ENCODE measurements around the gene FAM53B.

FAM53B gene, protein sequence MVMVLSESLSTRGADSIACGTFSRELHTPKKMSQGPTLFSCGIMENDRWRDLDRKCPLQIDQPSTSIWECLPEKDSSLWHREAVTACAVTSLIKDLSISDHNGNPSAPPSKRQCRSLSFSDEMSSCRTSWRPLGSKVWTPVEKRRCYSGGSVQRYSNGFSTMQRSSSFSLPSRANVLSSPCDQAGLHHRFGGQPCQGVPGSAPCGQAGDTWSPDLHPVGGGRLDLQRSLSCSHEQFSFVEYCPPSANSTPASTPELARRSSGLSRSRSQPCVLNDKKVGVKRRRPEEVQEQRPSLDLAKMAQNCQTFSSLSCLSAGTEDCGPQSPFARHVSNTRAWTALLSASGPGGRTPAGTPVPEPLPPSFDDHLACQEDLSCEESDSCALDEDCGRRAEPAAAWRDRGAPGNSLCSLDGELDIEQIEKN

DNA sequence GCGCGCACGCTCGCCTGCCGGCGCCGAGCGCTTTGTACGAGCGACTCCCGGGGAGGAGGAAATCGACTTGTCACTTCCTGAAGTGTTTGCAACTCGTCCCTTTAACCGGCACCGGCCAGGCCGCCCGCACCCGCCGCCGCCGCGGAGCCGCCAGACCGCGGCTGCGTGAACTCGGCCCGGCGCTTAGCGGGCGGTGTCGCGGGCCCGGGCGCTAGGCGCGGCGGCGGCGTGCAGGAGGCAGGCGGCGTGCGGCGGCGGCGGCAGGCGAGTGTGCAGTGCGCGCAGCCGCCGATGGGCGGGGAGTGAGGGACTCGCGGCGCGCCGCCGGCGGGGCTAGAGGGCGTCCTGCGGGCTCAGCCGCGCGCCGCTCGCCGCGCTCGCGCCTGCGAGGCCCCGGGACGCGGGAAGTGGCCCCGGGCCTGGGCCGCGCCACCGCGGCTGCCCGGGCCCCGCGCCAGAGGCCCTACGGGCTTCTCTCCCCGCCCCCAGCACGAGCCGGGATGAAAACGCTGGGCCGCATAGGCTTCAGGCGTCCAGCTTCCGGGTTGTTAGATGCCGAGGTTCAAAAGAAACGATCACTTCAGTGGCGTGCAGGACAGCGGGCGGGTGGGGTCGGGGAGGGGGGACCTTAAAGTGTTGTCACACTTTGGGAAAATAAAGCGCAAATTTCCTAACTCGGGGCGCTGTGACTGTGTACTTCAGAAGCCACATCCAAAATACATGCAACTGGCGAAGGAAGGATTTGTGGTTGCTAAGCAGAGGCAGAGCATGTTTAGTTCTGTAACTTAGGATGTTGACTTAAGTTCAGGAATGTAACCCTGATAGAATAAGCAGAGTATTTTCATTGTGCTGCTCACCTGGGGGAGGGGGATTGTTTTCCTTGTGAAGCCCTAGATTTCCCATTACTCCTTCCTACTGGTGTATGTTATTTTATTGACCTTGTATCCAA lies at the start of gene FAM53B:
FAM53B (minus strand) TSS at position 277 of the 949 bp plus-strand sequence. CDS start 37,665 bp downstream, outside the sequence.
- TF ChIP-seq, protein P1, sequence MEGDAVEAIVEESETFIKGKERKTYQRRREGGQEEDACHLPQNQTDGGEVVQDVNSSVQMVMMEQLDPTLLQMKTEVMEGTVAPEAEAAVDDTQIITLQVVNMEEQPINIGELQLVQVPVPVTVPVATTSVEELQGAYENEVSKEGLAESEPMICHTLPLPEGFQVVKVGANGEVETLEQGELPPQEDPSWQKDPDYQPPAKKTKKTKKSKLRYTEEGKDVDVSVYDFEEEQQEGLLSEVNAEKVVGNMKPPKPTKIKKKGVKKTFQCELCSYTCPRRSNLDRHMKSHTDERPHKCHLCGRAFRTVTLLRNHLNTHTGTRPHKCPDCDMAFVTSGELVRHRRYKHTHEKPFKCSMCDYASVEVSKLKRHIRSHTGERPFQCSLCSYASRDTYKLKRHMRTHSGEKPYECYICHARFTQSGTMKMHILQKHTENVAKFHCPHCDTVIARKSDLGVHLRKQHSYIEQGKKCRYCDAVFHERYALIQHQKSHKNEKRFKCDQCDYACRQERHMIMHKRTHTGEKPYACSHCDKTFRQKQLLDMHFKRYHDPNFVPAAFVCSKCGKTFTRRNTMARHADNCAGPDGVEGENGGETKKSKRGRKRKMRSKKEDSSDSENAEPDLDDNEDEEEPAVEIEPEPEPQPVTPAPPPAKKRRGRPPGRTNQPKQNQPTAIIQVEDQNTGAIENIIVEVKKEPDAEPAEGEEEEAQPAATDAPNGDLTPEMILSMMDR (IDR thresholded peaks at IDR 0.05), result no peak

DNA sequence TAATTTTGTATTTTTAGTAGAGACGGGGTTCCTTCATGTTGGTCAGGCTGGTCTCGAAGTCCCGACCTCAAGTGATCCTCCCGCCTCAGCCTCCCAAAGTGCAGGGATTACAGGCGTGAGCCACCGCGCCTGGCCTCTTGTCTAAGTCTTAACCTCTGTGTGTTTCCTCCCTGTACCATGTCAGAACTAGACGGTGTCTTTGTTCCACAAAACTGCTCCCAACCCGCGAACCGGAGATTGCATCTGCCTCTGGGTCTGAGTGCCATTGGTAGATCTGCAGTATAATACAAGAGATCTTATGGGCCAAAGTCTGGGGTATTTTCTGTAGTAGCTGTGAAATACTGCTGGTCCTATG lies 48.8 kb upstream of the FAM53B start:
- TF ChIP-seq, protein P1 (IDR thresholded peaks at IDR 0.05), result no peak

DNA sequence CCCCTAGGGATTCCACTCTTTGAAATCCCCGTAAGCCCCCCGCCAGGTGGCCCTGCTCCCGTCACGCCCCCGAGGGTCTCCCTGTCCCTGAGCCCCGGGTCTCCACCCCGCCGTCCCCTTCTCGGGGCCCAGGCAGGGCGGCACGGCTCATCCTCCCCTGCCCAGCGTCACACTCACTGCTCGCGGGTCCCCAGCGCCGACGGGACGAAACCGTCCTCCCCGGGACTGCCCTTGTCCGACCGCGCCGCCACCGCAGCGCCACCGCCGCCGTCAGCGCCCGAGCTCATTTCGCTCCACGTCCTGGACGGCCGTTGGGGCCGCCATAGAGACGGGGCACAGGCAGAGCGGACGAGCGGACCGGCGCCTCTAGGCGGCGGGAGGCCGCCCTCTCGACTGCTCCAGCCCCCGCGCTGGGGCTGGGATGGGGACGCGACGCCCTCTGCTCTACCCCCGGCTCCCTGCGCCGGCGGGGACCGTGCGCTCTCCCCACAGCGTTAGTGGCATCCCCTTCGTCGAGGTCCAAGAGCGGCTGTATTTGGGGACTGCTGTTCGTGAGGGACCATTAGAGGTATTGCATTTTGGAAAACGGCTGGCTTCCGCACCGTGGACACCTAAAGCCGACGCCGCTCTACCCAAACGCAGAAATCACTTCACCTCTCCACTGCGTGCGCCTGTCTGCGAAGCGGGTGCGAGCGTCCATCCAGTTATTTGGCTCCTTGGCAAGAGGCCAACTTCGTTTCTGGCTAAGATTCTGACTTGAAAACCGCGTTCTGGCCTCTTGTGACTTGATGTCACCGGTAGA lies 47.6 kb upstream of the FAM53B start, which contains the start of gene EEF1AKMT2:
EEF1AKMT2 (minus strand) TSS at position 341 of the 802 bp plus-strand sequence; CDS start at position 287, 54 bp downstream.
- TF ChIP-seq, protein P1 (IDR thresholded peaks at IDR 0.05), result peak; percentile 38; the same call in 1 of the 2 replicates

DNA sequence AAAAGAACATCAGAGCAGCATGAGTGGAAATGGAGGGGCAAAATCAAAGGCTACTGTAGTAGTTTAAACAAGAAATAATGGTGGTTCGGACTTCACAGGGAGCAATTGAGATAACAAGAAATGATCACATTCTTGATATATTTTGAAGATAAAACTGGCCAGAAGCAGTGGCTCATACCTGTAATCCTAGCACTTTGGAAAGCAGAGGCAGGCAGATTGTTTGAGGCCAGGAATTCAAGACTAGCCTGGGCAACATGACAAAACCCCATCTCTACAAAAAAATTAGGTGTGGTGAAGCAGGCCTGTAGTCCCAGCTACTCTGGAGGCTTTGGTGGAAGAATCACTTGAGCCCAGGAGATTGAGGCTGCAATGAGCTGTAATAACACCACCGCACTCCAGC lies 24.6 kb upstream of the FAM53B start:
- TF ChIP-seq, protein P1 (IDR thresholded peaks at IDR 0.05), result no peak

DNA sequence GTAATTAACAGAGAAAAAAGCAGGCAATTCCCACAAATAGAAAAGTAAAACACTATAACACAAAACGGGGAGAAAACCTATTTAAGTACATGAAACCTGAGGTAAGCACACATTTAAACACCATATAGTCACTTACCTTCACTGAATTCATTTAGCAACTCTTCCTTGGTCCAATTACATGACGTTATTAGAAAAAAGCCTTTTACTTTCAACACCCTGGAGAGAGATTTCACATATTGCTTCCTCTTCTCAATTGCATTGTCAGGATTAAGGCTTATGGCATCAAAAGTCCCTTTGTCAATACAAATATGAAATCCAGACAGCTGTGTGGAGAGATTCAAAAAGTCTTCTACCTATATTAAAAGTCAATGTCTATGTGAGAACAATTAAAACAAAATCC lies 21.1 kb upstream of the FAM53B start:
- TF ChIP-seq, protein P1 (IDR thresholded peaks at IDR 0.05), result no peak

DNA sequence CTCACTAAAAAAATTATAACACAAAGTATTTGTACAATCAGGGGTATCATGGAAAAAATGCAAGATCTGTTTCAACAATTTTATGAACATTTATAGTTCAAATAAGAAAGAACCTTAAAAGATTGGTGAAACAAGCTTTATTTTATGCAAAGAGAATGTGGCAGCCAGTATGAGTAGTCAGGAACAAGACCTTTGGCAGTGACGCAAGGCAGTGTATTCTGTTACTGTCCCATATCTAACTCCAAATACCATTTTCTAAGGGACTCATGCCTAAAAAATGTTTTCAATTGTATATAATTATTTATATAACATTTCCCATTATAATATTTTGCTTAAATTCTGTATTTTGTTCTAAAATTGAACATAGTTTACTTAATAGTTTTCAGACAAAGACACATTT lies 19.1 kb upstream of the FAM53B start:
- TF ChIP-seq, protein P1 (IDR thresholded peaks at IDR 0.05), result no peak

DNA sequence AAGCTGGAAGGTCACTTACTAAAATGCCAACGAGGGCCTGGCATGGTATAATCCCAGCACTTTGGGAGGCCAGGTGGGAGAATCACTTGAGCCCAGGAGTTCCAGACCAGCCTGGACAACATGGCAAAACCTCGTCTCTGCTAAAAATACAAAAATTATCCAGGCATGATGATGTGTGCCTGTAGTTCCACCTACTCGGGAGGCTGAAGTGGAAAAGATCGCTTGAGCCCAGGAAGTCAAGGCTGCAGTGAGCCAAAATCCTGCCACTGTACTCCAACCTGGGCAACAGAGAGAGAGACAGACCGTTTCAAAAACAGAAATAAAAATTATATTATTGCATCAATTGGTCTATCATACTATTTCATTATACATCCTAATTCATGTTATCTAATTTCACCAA lies 18.1 kb upstream of the FAM53B start:
- TF ChIP-seq, protein P1 (IDR thresholded peaks at IDR 0.05), result no peak
